SK-N-SH (cell line): Measurements from ENCODE around the gene CFAP100.

Source experiments
- MXI1 ChIP-seq: IDR thresholded peaks from 2 replicates; pipeline ENCODE4 v1.6.1; 2012; ENCODE audit warnings: mild to moderate bottlenecking, low read depth, low read length, improper control_type of control experiment
- YY1 ChIP-seq: IDR thresholded peaks from 2 replicates; pipeline ENCODE4 v1.4.0; 2012; ENCODE audit warnings: low read depth, mild to moderate bottlenecking
- TF ChIP-seq, protein P1 (sequence below): IDR thresholded peaks from 2 replicates; pipeline ENCODE4 v1.4.0; 2012; ENCODE audit warnings: low read depth

GRCh38 chr3:126464494-126464893 lies 69.8 kb downstream of the CFAP100 start:
- TF ChIP-seq, protein P1, sequence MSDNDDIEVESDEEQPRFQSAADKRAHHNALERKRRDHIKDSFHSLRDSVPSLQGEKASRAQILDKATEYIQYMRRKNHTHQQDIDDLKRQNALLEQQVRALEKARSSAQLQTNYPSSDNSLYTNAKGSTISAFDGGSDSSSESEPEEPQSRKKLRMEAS: no peak
- TF ChIP-seq YY1: no peak
- TF ChIP-seq MXI1: no peak
